K562 (cell line): ENCODE data around the gene RDH5. TPM values are rescaled to one million over a fixed set of nuclear protein-coding genes. Genes with fewer than 3 reads are reported as not detected.

Experiments used
- CREB5 ChIP-seq: fragments of 250-450 bp; sonication (Bioruptor Pico); IDR thresholded peaks from 2 replicates; pipeline ENCODE4 v1.5.0; 2020; ENCODE audit warnings: mild to moderate bottlenecking
- CUX1 ChIP-seq: fragments of 200-800 bp; sonication (Bioruptor generic); IDR thresholded peaks from 2 replicates; pipeline ENCODE4 v1.6.1; 2016; ENCODE audit warnings: missing genetic modification characterization, missing compliant biosample characterization
- DDX20 ChIP-seq: fragments of 450-650 bp; IDR thresholded peaks from 2 replicates; pipeline ENCODE4 v1.6.1; 2016; ENCODE audit warnings: missing genetic modification characterization, low read depth, mild to moderate bottlenecking, missing compliant biosample characterization, moderate library complexity
- GATAD2A ChIP-seq: fragments of 450-650 bp; IDR thresholded peaks from 2 replicates; pipeline ENCODE4 v1.6.1; 2017
- HES1 ChIP-seq: fragments of 450-650 bp; IDR thresholded peaks from 2 replicates; pipeline ENCODE4 v1.6.1; 2016; ENCODE audit warnings: low read depth, mild to moderate bottlenecking, moderate library complexity
- HMBOX1 ChIP-seq: sonication (generic); IDR thresholded peaks from 2 replicates; pipeline ENCODE4 v1.6.1; 2016
- HNRNPH1 ChIP-seq: fragments of 200-400 bp; formaldehyde crosslinking; optimal IDR thresholded peaks from 2 replicates; pipeline ENCODE3; 2017; ENCODE audit warnings: low read depth, mild to moderate bottlenecking, low read length, moderate library complexity
- HNRNPL ChIP-seq: fragments of 200-400 bp; formaldehyde crosslinking; IDR thresholded peaks from 2 replicates; pipeline ENCODE4 v1.6.1; 2017; ENCODE audit warnings: low read depth, mild to moderate bottlenecking, low read length
- NR2C1 ChIP-seq, 2 experiments: fragments of 450-650 bp; IDR thresholded peaks; 2 replicates each; pipeline ENCODE4 v1.6.1; 2017; ENCODE audit warnings: mild to moderate bottlenecking in 2 of 2, antibody characterized with exemption in 1 of 2, inconsistent platforms in 1 of 2, missing compliant biosample characterization in 1 of 2, missing genetic modification characterization in 1 of 2
- PHF21A ChIP-seq: fragments of 450-650 bp; IDR thresholded peaks from 2 replicates; pipeline ENCODE4 v1.6.1; 2017; ENCODE audit warnings: low read depth, borderline replicate concordance
- POLR2G ChIP-seq: fragments of 200-400 bp; formaldehyde crosslinking; IDR thresholded peaks from 2 replicates; pipeline ENCODE4 v1.6.1; 2017; ENCODE audit warnings: low read depth, mild to moderate bottlenecking, antibody characterized with exemption, low read length, moderate library complexity
- SAP30 ChIP-seq: fragments of 200-600 bp; sonication (generic); IDR thresholded peaks from 2 replicates; pipeline ENCODE4 v1.6.1; 2012; ENCODE audit warnings: borderline replicate concordance, low read depth, mild to moderate bottlenecking, moderate library complexity, low read length, control low read depth, inconsistent platforms; ENCODE audit not compliant: insufficient read depth, poor library complexity, severe bottlenecking
- TEAD1 ChIP-seq, 2 experiments: fragments of 450-650 bp in 1 of 2; sonication (generic) in 1 of 2; formaldehyde crosslinking; IDR thresholded peaks; 2 replicates each; pipeline versions ENCODE4 v1.4.0 to v1.8.0; 2020 to 2022; ENCODE audit warnings: mild to moderate bottlenecking in 2 of 2, missing genetic modification reagents in 1 of 2
- ZBTB1 ChIP-seq: sonication (generic); formaldehyde crosslinking; IDR thresholded peaks from 2 replicates; pipeline ENCODE4 v1.8.1; 2023; ENCODE audit warnings: missing genetic modification reagents, low read depth, mild to moderate bottlenecking, borderline replicate concordance
- ZNF764 ChIP-seq: fragments of 250-450 bp; sonication (Bioruptor Pico); IDR thresholded peaks from 2 replicates; pipeline ENCODE4 v1.4.0; 2020; ENCODE audit warnings: low read depth, mild to moderate bottlenecking, moderate library complexity
- ZNF79 ChIP-seq: fragments of 250-450 bp; sonication (Bioruptor Pico); IDR thresholded peaks from 2 replicates; pipeline ENCODE4 v1.4.0; 2020; ENCODE audit warnings: low read depth, mild to moderate bottlenecking, moderate library complexity
- polyA plus RNA-seq, 8 experiments: library from polyadenylated mRNA; depleted of rRNA in 4 of 8; stranded (reverse) in 5 of 8; unstranded in 3 of 8; fragments of >200 nt; fragmentation: Nextera tagmentation in 2 of 8; fragmentation: Illumina TruSeq in 1 of 8; extraction: Ambion mirVana in 2 of 8; extraction: Trizol in 1 of 8; gene quantifications; 2 replicates each; pipeline versions ENCODE4 v1.2.1 to v1.2.3, GENCODE V29; 2011 to 2014; ENCODE audit warnings: inconsistent platforms in 1 of 8, missing spikeins in 1 of 8
- total RNA-seq, 7 experiments: library from RNA; depleted of rRNA in 6 of 7; stranded (reverse); fragments of >200 nt in 6 of 7; fragmentation: Illumina TruSeq in 2 of 7; extraction: Trizol in 2 of 7; gene quantifications; 2 replicates each; pipeline versions ENCODE4 v1.2.1 to v1.2.3, GENCODE V29; 2011 to 2021; ENCODE audit warnings: low replicate concordance in 1 of 7

Gene RDH5
- total and polyA plus RNA-seq, 9 of the 15 experiments (the other 6 are each of a cell fraction or from before 2014, with no cell fraction given): 0.28 to 2.0 (median 1.1) TPM; not detected in 1

GRCh38 chr12:55715833-55716581 lies 4.2 kb upstream of the RDH5 start, which contains the start of gene BLOC1S1 (continued):
- TF ChIP-seq HMBOX1: no peak
- no peak for TF ChIP-seq HNRNPL
- no peak for TF ChIP-seq TEAD1 (CRISPR knock-in tag; IDR thresholded peaks at IDR 0.05)
- peak; percentile 37; the same call in 1 of the 2 replicates for TF ChIP-seq ZNF764 (CRISPR knock-in tag)
- peak; percentile 81 for TF ChIP-seq PHF21A
- no peak for TF ChIP-seq CUX1 (CRISPR knock-in tag)
- no peak for TF ChIP-seq ZNF79 (CRISPR knock-in tag)
- no peak for TF ChIP-seq DDX20 (tag)
- TF ChIP-seq ZBTB1 (CRISPR knock-in tag): peak; percentile 57; the same call in 1 of the 2 replicates
- TF ChIP-seq CREB5: no peak
- TF ChIP-seq HES1: peak; percentile 15; the same call in 1 of the 2 replicates
- peak; percentile 61; the same call in 1 of the 2 replicates for TF ChIP-seq NR2C1 (IDR thresholded peaks at IDR 0.05)
- peak; percentile 70 for TF ChIP-seq NR2C1 (tag; IDR thresholded peaks at IDR 0.05)
- peak; percentile 77 for TF ChIP-seq POLR2G
- TF ChIP-seq SAP30: peak; percentile 98
- no peak for TF ChIP-seq HNRNPH1
- TF ChIP-seq GATAD2A: peak; percentile 77; the same call in 1 of the 2 replicates
